ENCODE measurements around the gene GPX7. TPM values are rescaled to one million over a fixed set of nuclear protein-coding genes. Genes with fewer than 3 reads are reported as not detected.

The GPX7 gene
- total and polyA plus RNA-seq, 2 donors: 22.2 to 30.9 TPM

- H3K27ac ChIP-seq (ENCODE audit: low read depth in 1 of 2, low read length in 1 of 2): no peak overlapping the region
- 99% methylated on average over 2 of the region's 2 CpGs for WGBS
These were observed 27.5 kb downstream of the GPX7 start for GRCh38 chr1:52629667-52630066.

DNA sequence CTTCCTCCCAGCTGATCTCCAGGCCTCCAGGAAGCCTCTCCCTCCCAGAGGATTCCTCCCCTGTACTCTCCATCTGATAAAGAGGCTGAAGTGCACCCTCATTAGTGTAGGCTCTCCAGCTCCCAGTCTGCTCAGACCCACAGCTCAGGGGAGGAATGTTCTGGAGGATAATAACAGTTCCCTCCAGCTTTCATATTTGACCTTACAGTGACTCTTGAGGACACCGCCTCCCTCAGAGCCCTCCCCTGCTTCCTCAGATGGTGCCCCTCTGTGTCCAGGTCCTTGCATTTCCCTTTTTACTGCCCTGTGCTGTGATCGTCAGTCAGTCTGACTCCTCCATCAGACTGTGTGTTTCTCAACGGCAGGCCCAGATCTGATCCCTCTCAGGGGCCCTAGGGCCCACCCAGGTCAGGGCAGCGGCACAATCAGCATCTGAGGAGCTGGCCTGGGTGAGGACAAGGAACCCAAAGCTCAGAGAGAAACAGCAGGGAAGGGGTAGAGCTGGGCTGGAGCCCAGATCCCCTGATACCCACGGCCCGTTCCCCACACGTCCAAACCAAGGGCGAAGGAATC lies 29.7 kb downstream of the GPX7 start:
- Histone ChIP-seq H3K9me3 (ENCODE audit: control insufficient read depth in 2 of 2, insufficient read depth in 1 of 2, low read length in 1 of 2) (no peaks in the 10 kb centered on the region), H3K4me3 (ENCODE audit: low read length in 2 of 2) (no peak overlapping the region), H3K4me1 (ENCODE audit: control insufficient read depth in 2 of 2, insufficient read depth in 2 of 2, low read length in 2 of 2) (peaks cover 9 to 15% of the 10 kb centered on the region in 2 donors), H3K36me3 (ENCODE audit: control insufficient read depth in 2 of 2, insufficient read depth in 2 of 2, low read length in 1 of 2) (no peaks in the 10 kb centered on the region), H3K27me3 (ENCODE audit: control insufficient read depth in 2 of 2, insufficient read depth in 1 of 2, low read length in 1 of 2) (peaks cover 2 to 30% of the 10 kb centered on the region in 2 donors), H3K27ac (ENCODE audit: low read depth in 1 of 2, low read length in 1 of 2) (no peak overlapping the region)
- DNase-seq (ENCODE audit: low read depth in 6 of 9, low spot score in 9 of 9): no peak
- WGBS: 93% methylated on average over 8 of the region's 8 CpGs

More at GRCh38 chr1:52629667-52630066, 27.5 kb downstream of the GPX7 start:
- Histone ChIP-seq H3K36me3 (ENCODE audit: control insufficient read depth in 2 of 2, insufficient read depth in 2 of 2, low read length in 1 of 2) (no peaks in the 10 kb centered on the region), H3K4me1 (ENCODE audit: control insufficient read depth in 2 of 2, insufficient read depth in 2 of 2, low read length in 2 of 2) (peaks cover 4 to 11% of the 10 kb centered on the region in 2 donors), H3K4me3 (ENCODE audit: low read length in 2 of 2) (no peak overlapping the region), H3K27me3 (ENCODE audit: control insufficient read depth in 2 of 2, insufficient read depth in 1 of 2, low read length in 1 of 2) (peaks cover 2 to 30% of the 10 kb centered on the region in 2 donors), H3K9me3 (ENCODE audit: control insufficient read depth in 2 of 2, insufficient read depth in 1 of 2, low read length in 1 of 2) (no peaks in the 10 kb centered on the region)
- DNase-seq (ENCODE audit: low read depth in 6 of 9, low spot score in 9 of 9): no peak

- WGBS: 12% methylated on average over 53 of the region's 53 CpGs
- Histone ChIP-seq H3K27me3 (ENCODE audit: control insufficient read depth in 2 of 2, insufficient read depth in 1 of 2, low read length in 1 of 2) (peaks cover 2 to 30% of the 10 kb centered on the region in 2 donors), H3K9me3 (ENCODE audit: control insufficient read depth in 2 of 2, insufficient read depth in 1 of 2, low read length in 1 of 2) (no peaks in the 10 kb centered on the region), H3K4me1 (ENCODE audit: control insufficient read depth in 2 of 2, insufficient read depth in 2 of 2, low read length in 2 of 2) (peaks cover 12 to 25% of the 10 kb centered on the region in 2 donors), H3K27ac (ENCODE audit: low read depth in 1 of 2, low read length in 1 of 2) (no peak within 1 kb of the TSS), H3K36me3 (ENCODE audit: control insufficient read depth in 2 of 2, insufficient read depth in 2 of 2, low read length in 1 of 2) (no peaks in the 10 kb centered on the region), H3K4me3 (ENCODE audit: low read length in 2 of 2) (peak within 1 kb of the TSS in 1 of 2 donors; percentile 56)
- DNase-seq (ENCODE audit: low read depth in 6 of 9, low spot score in 9 of 9): peak in 4 of 9 donors; percentile 25 to 64 (median 52)
These were observed 30.6 kb downstream of the GPX7 start, which contains the start of gene SHISAL2A for GRCh38 chr1:52632732-52633290. Gene SHISAL2A (plus strand): TSS chr1:52633168. CDS start chr1:52633494, 326 bp downstream.

- WGBS: 3% methylated on average over 52 of the region's 52 CpGs
- Histone ChIP-seq H3K4me3 (ENCODE audit: low read length in 2 of 2) (peak overlapping the region in 1 of 2 donors; percentile 56), H3K9me3 (ENCODE audit: control insufficient read depth in 2 of 2, insufficient read depth in 1 of 2, low read length in 1 of 2) (no peaks in the 10 kb centered on the region), H3K27me3 (ENCODE audit: control insufficient read depth in 2 of 2, insufficient read depth in 1 of 2, low read length in 1 of 2) (peaks cover 2 to 30% of the 10 kb centered on the region in 2 donors), H3K36me3 (ENCODE audit: control insufficient read depth in 2 of 2, insufficient read depth in 2 of 2, low read length in 1 of 2) (no peaks in the 10 kb centered on the region), H3K4me1 (ENCODE audit: control insufficient read depth in 2 of 2, insufficient read depth in 2 of 2, low read length in 2 of 2) (peaks cover 16 to 28% of the 10 kb centered on the region in 2 donors), H3K27ac (ENCODE audit: low read depth in 1 of 2, low read length in 1 of 2) (no peak overlapping the region)
- peak in 2 of 9 donors; percentile 23 to 40 for DNase-seq (ENCODE audit: low read depth in 6 of 9, low spot score in 9 of 9)
These were observed 31.2 kb downstream of the GPX7 start for GRCh38 chr1:52633291-52633754.

DNA sequence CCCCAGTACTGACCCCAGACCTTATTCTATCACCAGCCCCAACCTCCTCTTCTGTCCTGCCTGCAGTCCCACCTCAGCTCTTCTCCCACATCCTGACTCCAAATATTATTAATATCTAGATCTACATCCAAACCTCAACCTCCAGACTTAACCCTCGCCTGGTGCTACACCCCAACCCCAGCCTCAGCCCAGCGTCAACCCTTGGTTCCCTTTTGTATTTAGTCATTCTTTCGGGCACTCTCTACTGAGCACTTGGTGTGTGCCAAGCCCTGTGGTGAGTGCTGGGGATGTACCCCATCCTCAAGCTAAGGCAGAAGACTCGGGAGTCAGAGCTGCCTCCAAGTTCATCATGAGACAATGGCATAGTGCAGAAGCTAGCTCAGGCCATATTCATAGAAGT lies 31.9 kb downstream of the GPX7 start:
- Histone ChIP-seq H3K4me1 (ENCODE audit: control insufficient read depth in 2 of 2, insufficient read depth in 2 of 2, low read length in 2 of 2) (peaks cover 16 to 28% of the 10 kb centered on the region in 2 donors), H3K9me3 (ENCODE audit: control insufficient read depth in 2 of 2, insufficient read depth in 1 of 2, low read length in 1 of 2) (no peaks in the 10 kb centered on the region), H3K27ac (ENCODE audit: low read depth in 1 of 2, low read length in 1 of 2) (no peak overlapping the region), H3K4me3 (ENCODE audit: low read length in 2 of 2) (no peak overlapping the region), H3K27me3 (ENCODE audit: control insufficient read depth in 2 of 2, insufficient read depth in 1 of 2, low read length in 1 of 2) (peaks cover 2 to 30% of the 10 kb centered on the region in 2 donors), H3K36me3 (ENCODE audit: control insufficient read depth in 2 of 2, insufficient read depth in 2 of 2, low read length in 1 of 2) (no peaks in the 10 kb centered on the region)
- no peak for DNase-seq (ENCODE audit: low read depth in 6 of 9, low spot score in 9 of 9)
- WGBS: 97% methylated on average over 4 of the region's 4 CpGs

- Histone ChIP-seq H3K9me3 (ENCODE audit: control insufficient read depth in 2 of 2, insufficient read depth in 1 of 2, low read length in 1 of 2) (no peaks in the 10 kb centered on the region), H3K27me3 (ENCODE audit: control insufficient read depth in 2 of 2, insufficient read depth in 1 of 2, low read length in 1 of 2) (peaks cover 2 to 30% of the 10 kb centered on the region in 2 donors), H3K4me3 (ENCODE audit: low read length in 2 of 2) (no peak overlapping the region), H3K27ac (ENCODE audit: low read depth in 1 of 2, low read length in 1 of 2) (peak overlapping the region in 1 of 2 donors; percentile 62), H3K36me3 (ENCODE audit: control insufficient read depth in 2 of 2, insufficient read depth in 2 of 2, low read length in 1 of 2) (no peaks in the 10 kb centered on the region), H3K4me1 (ENCODE audit: control insufficient read depth in 2 of 2, insufficient read depth in 2 of 2, low read length in 2 of 2) (peaks cover 16 to 28% of the 10 kb centered on the region in 2 donors)
- DNase-seq (ENCODE audit: low read depth in 6 of 9, low spot score in 9 of 9): no peak
- 79% methylated on average over 4 of the region's 4 CpGs for WGBS
These were observed 33.3 kb downstream of the GPX7 start for GRCh38 chr1:52635321-52636089.

DNA sequence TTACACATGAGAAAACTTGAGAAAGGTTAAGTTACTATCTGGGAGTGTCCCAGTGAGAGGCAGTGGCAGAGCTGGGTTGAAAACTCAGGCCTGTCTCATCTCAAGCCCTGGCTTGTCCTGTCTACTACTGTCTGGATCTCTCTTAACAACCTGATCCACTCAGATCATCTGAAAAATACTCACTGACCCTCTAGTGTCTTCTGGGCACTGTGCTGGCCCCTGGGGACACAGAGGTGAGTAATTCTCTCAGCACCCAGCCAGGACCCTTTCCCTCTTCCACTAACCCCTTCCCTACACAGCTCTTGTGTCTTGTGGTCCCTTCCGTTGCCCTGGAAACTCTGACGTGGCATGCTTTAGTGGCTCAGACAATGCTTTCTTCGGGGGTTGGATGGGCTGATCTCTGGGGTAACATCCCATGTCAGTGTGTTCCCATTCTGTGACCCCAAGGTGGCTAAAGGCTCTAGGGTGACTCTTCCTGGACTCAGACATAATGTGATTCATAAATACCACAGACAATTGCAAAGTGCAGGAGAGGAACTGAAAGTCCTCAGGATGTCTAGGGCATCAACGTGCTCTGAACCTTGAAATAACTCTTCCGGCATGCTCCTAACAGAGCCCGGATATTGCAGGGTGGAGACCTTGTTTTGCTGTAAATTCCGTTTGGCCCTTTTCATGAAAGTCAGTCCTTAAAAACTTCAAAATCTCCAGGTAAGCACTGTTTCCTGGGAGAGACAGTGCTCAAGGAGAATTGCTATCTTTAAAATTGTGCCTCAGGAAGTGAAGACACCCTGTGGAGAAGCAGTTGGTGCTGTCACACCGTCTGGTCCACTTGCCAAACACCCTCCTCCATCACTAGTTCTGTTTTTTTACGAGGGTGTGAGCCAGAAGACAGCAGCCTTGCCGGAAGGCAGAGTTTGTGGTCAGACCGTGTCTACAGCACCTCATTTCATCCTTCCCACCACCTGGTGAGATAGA lies 34.8 kb downstream of the GPX7 start:
- H3K27me3 ChIP-seq (ENCODE audit: control insufficient read depth in 2 of 2, insufficient read depth in 1 of 2, low read length in 1 of 2): peaks cover 2 to 24% of the 10 kb centered on the region in 2 donors
- no peak overlapping the region for H3K4me3 ChIP-seq (ENCODE audit: low read length in 2 of 2)
- H3K27ac ChIP-seq (ENCODE audit: low read depth in 1 of 2, low read length in 1 of 2): peak overlapping the region; percentile 67 to 71
- H3K36me3 ChIP-seq (ENCODE audit: control insufficient read depth in 2 of 2, insufficient read depth in 2 of 2, low read length in 1 of 2): no peaks in the 10 kb centered on the region
- DNase-seq (ENCODE audit: low read depth in 6 of 9, low spot score in 9 of 9): peak in 8 of 9 donors; percentile 25 to 79 (median 44)
- H3K4me1 ChIP-seq (ENCODE audit: control insufficient read depth in 2 of 2, insufficient read depth in 2 of 2, low read length in 2 of 2): peaks cover 16 to 28% of the 10 kb centered on the region in 2 donors
- no peaks in the 10 kb centered on the region for H3K9me3 ChIP-seq (ENCODE audit: control insufficient read depth in 2 of 2, insufficient read depth in 1 of 2, low read length in 1 of 2)
- 12% methylated on average over 11 of the region's 11 CpGs for WGBS

DNA sequence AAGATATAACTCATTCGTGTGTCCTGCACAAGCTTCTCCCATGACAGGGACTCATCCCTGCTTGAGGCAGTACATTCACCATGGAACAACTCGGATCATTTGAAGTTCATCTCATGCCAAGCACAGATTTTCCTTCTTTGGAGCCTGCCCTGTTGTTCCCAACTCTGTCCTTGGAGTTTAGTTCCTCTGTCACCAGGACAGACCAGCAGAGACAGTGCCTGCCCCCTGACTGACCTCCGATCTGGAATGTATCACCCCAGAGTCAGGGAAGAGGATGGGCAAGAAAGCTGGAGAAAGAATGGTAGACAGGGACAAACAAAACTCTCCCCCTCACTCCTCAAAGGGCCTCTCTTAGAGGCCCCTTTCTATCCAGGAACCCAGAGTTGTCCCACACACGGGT lies 35.8 kb downstream of the GPX7 start:
- Histone ChIP-seq H3K36me3 (ENCODE audit: control insufficient read depth in 2 of 2, insufficient read depth in 2 of 2, low read length in 1 of 2) (no peaks in the 10 kb centered on the region), H3K9me3 (ENCODE audit: control insufficient read depth in 2 of 2, insufficient read depth in 1 of 2, low read length in 1 of 2) (no peaks in the 10 kb centered on the region), H3K27me3 (ENCODE audit: control insufficient read depth in 2 of 2, insufficient read depth in 1 of 2, low read length in 1 of 2) (peaks cover 0 to 15% of the 10 kb centered on the region in 2 donors), H3K4me3 (ENCODE audit: low read length in 2 of 2) (no peak overlapping the region), H3K27ac (ENCODE audit: low read depth in 1 of 2, low read length in 1 of 2) (peak overlapping the region in 1 of 2 donors; percentile 67), H3K4me1 (ENCODE audit: control insufficient read depth in 2 of 2, insufficient read depth in 2 of 2, low read length in 2 of 2) (peaks cover 12 to 21% of the 10 kb centered on the region in 2 donors)
- DNase-seq (ENCODE audit: low read depth in 6 of 9, low spot score in 9 of 9): no peak
- WGBS: 97% methylated on average over 4 of the region's 4 CpGs
